HepG2 (cell line): ENCODE measurements around the gene LST1. TPM values are rescaled to one million over a fixed set of nuclear protein-coding genes. Genes with fewer than 3 reads are reported as not detected.
A peak's percentile ranks its signal among the peaks of the same experiment; 100 is the strongest.

Source experiments
- LCORL ChIP-seq, 2 experiments: fragments of 450-650 bp in 1 of 2; sonication (generic) in 1 of 2; formaldehyde crosslinking in 1 of 2; IDR thresholded peaks; 2 replicates each; pipeline versions ENCODE4 v1.5.0 to v1.6.1; 2017 to 2020; ENCODE audit warnings: antibody characterized with exemption in 1 of 2, missing genetic modification reagents in 1 of 2
- MTF1 ChIP-seq: sonication (generic); formaldehyde crosslinking; IDR thresholded peaks from 2 replicates; pipeline ENCODE4 v1.5.0; 2020; ENCODE audit warnings: missing genetic modification reagents
- NKX3-1 ChIP-seq: sonication (generic); formaldehyde crosslinking; IDR thresholded peaks from 2 replicates; pipeline ENCODE4 v1.5.0; 2020; ENCODE audit warnings: missing genetic modification reagents
- PITX1 ChIP-seq: sonication (generic); formaldehyde crosslinking; IDR thresholded peaks from 2 replicates; pipeline ENCODE4 v1.5.1; 2020; ENCODE audit warnings: mild to moderate bottlenecking, missing genetic modification reagents
- SKI ChIP-seq: fragments of 450-650 bp; IDR thresholded peaks from one replicate; pipeline ENCODE4 v1.6.1; 2018; ENCODE audit warnings: mild to moderate bottlenecking; ENCODE audit not compliant: partially characterized antibody
- XBP1 ChIP-seq: sonication (generic); formaldehyde crosslinking; IDR thresholded peaks from 2 replicates; pipeline ENCODE4 v1.5.0; 2020; ENCODE audit warnings: missing genetic modification reagents
- ZFY ChIP-seq: sonication (generic); formaldehyde crosslinking; IDR thresholded peaks from 2 replicates; pipeline ENCODE4 v1.4.0; 2020; ENCODE audit warnings: missing genetic modification reagents
- ZNF282 ChIP-seq: fragments of 450-650 bp; IDR thresholded peaks from 2 replicates; pipeline ENCODE4 v1.6.1; 2018; ENCODE audit not compliant: partially characterized antibody
- ZNF570 ChIP-seq: sonication (generic); formaldehyde crosslinking; IDR thresholded peaks from 2 replicates; pipeline ENCODE4 v1.4.0; 2020; ENCODE audit warnings: mild to moderate bottlenecking, missing genetic modification reagents, borderline replicate concordance
- ZNF777 ChIP-seq: sonication (generic); formaldehyde crosslinking; IDR thresholded peaks from 2 replicates; pipeline ENCODE4 v1.4.0; 2020; ENCODE audit warnings: missing genetic modification reagents
- polyA plus RNA-seq, 8 experiments: library from polyadenylated mRNA; depleted of rRNA in 3 of 8; stranded (reverse) in 7 of 8; unstranded in 1 of 8; fragments of >200 nt; fragmentation: Illumina TruSeq in 4 of 8; extraction: Trizol in 4 of 8; gene quantifications; 2 replicates each; pipeline versions ENCODE4 v1.2.1 to v1.2.3, GENCODE V29; 2011 to 2016; ENCODE audit warnings: low read depth in 4 of 8, missing spikeins in 1 of 8, mixed read lengths in 1 of 8; ENCODE audit not compliant: insufficient read depth in 1 of 8
- total RNA-seq, 5 experiments: library from RNA; depleted of rRNA; stranded (reverse); fragments of >200 nt; fragmentation: Illumina TruSeq; extraction: Trizol; gene quantifications; 2 replicates each; pipeline ENCODE4 v1.2.3, GENCODE V29; 2016; ENCODE audit warnings: low read depth in 1 of 5
- TF ChIP-seq, protein P1 (sequence below): sonication (generic); formaldehyde crosslinking; IDR thresholded peaks from 2 replicates; pipeline ENCODE4 v1.8.1; 2022; ENCODE audit warnings: mild to moderate bottlenecking, missing genetic modification reagents
- TF ChIP-seq, protein P2 (sequence below): IDR thresholded peaks from 2 replicates; pipeline ENCODE4 v1.6.1; 2016; ENCODE audit warnings: low read depth, missing genetic modification reagents, missing compliant biosample characterization
- TF ChIP-seq, protein P3 (sequence below), 2 experiments: sonication (generic) in 1 of 2; formaldehyde crosslinking in 1 of 2; IDR thresholded peaks; 2 replicates each; pipeline versions ENCODE4 v1.4.0 to v1.6.1; 2016 to 2020; ENCODE audit warnings: borderline replicate concordance in 1 of 2, low read depth in 1 of 2, mild to moderate bottlenecking in 1 of 2, missing genetic modification reagents in 1 of 2
- TF ChIP-seq, protein P4 (sequence below): sonication (generic); formaldehyde crosslinking; IDR thresholded peaks from 2 replicates; pipeline ENCODE4 v1.5.0; 2020; ENCODE audit warnings: mild to moderate bottlenecking, missing genetic modification reagents, borderline replicate concordance

Gene LST1
- total and polyA plus RNA-seq, 2 of the 13 experiments (the other 11 are each of a cell fraction or from before 2014, with no cell fraction given): not detected

DNA sequence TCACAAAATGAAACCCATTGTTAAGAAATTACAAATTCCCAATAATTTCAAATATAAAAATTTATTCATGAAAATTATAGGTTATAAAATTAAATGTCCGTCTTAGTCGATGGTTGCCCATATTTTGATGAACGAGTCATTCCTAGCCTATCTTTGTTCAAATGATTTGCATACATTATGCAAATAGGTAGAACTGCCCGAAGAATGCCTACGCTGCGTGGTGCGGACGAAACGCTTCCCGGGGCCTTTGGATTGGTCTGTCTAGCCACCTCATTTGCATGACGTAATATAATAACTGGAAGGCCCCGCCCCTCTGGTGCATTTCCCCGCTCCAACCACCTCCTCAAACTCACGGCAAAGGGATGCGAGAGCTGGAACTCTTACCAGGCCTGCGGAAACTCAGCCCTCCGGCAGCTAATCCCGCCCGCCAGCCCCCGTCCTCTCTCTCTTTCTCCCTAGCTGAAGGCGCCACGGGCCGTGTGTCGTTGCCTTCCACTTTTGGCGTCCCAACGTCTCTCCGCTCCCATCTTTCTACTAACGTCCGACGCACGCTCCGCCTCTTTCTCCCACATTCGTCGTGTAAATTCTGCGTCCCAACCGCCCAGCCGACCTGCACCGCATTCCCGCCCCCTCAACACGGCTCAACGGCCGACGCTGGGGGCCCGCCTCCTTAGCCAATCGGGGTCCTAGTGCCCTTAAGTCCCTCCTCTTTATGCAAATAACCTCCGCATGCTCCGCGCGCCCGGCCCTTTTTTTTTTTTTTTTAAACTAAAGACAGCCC lies 33.9 kb downstream of the LST1 start (continued):
- TF ChIP-seq, protein P1, sequence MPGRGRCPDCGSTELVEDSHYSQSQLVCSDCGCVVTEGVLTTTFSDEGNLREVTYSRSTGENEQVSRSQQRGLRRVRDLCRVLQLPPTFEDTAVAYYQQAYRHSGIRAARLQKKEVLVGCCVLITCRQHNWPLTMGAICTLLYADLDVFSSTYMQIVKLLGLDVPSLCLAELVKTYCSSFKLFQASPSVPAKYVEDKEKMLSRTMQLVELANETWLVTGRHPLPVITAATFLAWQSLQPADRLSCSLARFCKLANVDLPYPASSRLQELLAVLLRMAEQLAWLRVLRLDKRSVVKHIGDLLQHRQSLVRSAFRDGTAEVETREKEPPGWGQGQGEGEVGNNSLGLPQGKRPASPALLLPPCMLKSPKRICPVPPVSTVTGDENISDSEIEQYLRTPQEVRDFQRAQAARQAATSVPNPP (CRISPR knock-in tag): peak; percentile 94
- no peak for TF ChIP-seq LCORL (IDR thresholded peaks at IDR 0.05)
- no peak for TF ChIP-seq LCORL (CRISPR knock-in tag; IDR thresholded peaks at IDR 0.05)
- no peak for TF ChIP-seq NKX3-1
- no peak for TF ChIP-seq XBP1 (CRISPR knock-in tag)
- TF ChIP-seq, protein P2, sequence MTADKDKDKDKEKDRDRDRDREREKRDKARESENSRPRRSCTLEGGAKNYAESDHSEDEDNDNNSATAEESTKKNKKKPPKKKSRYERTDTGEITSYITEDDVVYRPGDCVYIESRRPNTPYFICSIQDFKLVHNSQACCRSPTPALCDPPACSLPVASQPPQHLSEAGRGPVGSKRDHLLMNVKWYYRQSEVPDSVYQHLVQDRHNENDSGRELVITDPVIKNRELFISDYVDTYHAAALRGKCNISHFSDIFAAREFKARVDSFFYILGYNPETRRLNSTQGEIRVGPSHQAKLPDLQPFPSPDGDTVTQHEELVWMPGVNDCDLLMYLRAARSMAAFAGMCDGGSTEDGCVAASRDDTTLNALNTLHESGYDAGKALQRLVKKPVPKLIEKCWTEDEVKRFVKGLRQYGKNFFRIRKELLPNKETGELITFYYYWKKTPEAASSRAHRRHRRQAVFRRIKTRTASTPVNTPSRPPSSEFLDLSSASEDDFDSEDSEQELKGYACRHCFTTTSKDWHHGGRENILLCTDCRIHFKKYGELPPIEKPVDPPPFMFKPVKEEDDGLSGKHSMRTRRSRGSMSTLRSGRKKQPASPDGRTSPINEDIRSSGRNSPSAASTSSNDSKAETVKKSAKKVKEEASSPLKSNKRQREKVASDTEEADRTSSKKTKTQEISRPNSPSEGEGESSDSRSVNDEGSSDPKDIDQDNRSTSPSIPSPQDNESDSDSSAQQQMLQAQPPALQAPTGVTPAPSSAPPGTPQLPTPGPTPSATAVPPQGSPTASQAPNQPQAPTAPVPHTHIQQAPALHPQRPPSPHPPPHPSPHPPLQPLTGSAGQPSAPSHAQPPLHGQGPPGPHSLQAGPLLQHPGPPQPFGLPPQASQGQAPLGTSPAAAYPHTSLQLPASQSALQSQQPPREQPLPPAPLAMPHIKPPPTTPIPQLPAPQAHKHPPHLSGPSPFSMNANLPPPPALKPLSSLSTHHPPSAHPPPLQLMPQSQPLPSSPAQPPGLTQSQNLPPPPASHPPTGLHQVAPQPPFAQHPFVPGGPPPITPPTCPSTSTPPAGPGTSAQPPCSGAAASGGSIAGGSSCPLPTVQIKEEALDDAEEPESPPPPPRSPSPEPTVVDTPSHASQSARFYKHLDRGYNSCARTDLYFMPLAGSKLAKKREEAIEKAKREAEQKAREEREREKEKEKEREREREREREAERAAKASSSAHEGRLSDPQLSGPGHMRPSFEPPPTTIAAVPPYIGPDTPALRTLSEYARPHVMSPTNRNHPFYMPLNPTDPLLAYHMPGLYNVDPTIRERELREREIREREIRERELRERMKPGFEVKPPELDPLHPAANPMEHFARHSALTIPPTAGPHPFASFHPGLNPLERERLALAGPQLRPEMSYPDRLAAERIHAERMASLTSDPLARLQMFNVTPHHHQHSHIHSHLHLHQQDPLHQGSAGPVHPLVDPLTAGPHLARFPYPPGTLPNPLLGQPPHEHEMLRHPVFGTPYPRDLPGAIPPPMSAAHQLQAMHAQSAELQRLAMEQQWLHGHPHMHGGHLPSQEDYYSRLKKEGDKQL (CRISPR knock-in tag): no peak
- TF ChIP-seq MTF1 (CRISPR knock-in tag): peak; percentile 47; the same call in 1 of the 2 replicates
- peak; percentile 53 for TF ChIP-seq SKI
- TF ChIP-seq, protein P3, sequence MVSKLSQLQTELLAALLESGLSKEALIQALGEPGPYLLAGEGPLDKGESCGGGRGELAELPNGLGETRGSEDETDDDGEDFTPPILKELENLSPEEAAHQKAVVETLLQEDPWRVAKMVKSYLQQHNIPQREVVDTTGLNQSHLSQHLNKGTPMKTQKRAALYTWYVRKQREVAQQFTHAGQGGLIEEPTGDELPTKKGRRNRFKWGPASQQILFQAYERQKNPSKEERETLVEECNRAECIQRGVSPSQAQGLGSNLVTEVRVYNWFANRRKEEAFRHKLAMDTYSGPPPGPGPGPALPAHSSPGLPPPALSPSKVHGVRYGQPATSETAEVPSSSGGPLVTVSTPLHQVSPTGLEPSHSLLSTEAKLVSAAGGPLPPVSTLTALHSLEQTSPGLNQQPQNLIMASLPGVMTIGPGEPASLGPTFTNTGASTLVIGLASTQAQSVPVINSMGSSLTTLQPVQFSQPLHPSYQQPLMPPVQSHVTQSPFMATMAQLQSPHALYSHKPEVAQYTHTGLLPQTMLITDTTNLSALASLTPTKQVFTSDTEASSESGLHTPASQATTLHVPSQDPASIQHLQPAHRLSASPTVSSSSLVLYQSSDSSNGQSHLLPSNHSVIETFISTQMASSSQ (IDR thresholded peaks at IDR 0.05; ENCODE audit: low read depth): peak; percentile 37
- TF ChIP-seq, protein P3 (CRISPR knock-in tag; IDR thresholded peaks at IDR 0.05; ENCODE audit: borderline replicate concordance): peak; percentile 70
- no peak for TF ChIP-seq ZNF570 (CRISPR knock-in tag)
- TF ChIP-seq ZFY (CRISPR knock-in tag): no peak
- TF ChIP-seq ZNF777: peak; percentile 43; the same call in 1 of the 2 replicates
- peak; percentile 93 for TF ChIP-seq PITX1 (CRISPR knock-in tag)
- TF ChIP-seq, protein P4, sequence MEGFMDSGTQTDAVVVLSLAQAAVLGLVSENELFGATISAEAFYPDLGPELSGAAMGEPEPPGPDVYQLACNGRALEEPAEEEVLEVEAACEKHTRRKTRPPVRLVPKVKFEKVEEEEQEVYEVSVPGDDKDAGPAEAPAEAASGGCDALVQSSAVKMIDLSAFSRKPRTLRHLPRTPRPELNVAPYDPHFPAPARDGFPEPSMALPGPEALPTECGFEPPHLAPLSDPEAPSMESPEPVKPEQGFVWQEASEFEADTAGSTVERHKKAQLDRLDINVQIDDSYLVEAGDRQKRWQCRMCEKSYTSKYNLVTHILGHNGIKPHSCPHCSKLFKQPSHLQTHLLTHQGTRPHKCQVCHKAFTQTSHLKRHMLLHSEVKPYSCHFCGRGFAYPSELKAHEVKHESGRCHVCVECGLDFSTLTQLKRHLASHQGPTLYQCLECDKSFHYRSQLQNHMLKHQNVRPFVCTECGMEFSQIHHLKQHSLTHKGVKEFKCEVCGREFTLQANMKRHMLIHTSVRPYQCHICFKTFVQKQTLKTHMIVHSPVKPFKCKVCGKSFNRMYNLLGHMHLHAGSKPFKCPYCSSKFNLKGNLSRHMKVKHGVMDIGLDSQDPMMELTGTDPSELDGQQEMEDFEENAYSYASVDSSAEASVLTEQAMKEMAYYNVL (CRISPR knock-in tag): no peak
- no peak for TF ChIP-seq ZNF282
